ENCODE results near the gene PDE2A.

PDE2A gene

DNA sequence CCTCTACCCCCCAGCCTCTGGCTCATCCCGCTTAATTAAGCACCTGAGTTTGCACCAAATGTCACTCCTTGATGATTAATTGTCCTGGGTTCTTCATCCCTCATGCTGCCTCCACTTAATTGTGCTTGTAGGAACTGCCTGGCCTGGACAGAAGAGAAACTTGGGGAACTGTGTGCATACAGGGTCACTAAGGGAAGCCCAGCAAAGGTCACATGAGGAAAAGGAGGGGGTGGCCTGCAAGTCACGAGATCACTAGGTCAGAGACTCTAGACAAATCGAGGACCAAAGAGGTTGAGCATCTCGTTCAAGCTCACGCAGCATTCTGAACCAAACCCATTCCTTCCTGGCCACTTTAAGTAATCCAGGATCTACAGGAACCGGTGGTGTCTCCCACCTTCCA, 75.8 kb downstream of the PDE2A start:
- TF ChIP-seq, protein P1, sequence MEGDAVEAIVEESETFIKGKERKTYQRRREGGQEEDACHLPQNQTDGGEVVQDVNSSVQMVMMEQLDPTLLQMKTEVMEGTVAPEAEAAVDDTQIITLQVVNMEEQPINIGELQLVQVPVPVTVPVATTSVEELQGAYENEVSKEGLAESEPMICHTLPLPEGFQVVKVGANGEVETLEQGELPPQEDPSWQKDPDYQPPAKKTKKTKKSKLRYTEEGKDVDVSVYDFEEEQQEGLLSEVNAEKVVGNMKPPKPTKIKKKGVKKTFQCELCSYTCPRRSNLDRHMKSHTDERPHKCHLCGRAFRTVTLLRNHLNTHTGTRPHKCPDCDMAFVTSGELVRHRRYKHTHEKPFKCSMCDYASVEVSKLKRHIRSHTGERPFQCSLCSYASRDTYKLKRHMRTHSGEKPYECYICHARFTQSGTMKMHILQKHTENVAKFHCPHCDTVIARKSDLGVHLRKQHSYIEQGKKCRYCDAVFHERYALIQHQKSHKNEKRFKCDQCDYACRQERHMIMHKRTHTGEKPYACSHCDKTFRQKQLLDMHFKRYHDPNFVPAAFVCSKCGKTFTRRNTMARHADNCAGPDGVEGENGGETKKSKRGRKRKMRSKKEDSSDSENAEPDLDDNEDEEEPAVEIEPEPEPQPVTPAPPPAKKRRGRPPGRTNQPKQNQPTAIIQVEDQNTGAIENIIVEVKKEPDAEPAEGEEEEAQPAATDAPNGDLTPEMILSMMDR (IDR thresholded peaks at IDR 0.05; ENCODE audit: low read depth, low read length) = no peak
- in situ Hi-C loops (cut with HindIII; ENCODE audit: low sequenced_read_pairs) = no loop called here
- DNase-seq (ENCODE audit: low read depth, low spot score) = no peak
- no peak overlapping the region for H3K4me3 ChIP-seq (ENCODE audit: low read depth, low read length)

DNA sequence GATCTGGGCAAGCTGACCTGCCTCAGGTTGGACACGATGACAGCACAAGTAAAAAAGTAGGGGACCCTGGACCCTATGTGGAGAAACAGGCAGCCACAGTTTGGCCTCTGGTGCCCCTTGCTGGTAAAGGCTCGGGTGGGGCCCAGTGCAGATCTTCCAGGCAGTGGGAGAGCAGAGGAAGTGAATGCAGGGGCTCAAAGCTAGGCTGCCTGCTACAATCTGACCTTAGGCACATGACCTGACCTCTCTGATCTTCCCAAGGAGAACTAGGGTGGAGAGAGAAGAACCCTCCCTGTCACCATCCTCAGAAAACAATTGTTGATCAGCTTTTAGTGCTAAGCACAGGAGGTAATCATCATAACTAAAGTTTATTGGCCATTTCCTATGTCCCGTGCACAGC, 76.5 kb downstream of the PDE2A start:
- in situ Hi-C loops (cut with HindIII; ENCODE audit: low sequenced_read_pairs) = no loop called here
- H3K4me3 ChIP-seq (ENCODE audit: low read depth, low read length) = no peak overlapping the region
- no peak for DNase-seq (ENCODE audit: low read depth, low spot score)
- TF ChIP-seq, protein P1 (IDR thresholded peaks at IDR 0.05; ENCODE audit: low read depth, low read length) = no peak

DNA sequence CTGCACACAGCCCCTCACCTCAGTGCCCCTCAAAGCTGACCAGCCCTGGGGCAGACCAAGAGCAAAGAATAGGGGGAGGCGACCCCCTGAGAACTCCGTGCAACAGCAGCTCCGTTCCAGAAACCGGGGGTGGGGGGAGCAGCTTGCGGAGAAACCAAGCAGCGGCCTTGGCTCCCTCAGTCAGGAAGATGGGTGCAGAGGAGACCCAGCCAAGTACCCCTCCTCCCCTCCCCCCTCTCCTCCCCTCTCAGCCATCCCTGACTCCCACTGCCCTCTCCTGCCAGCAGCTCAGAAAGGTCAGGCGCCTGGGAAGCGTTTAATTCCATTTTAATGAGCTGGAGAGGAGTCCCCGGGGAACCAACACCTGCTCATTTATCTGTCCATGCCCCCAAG, 78.9 kb downstream of the PDE2A start:
- TF ChIP-seq, protein P1 (IDR thresholded peaks at IDR 0.05; ENCODE audit: low read depth, low read length) = no peak
- in situ Hi-C loops (cut with HindIII; ENCODE audit: low sequenced_read_pairs) = no loop called here
- DNase-seq (ENCODE audit: low read depth, low spot score) = no peak
- no peak overlapping the region for H3K4me3 ChIP-seq (ENCODE audit: low read depth, low read length)

DNA sequence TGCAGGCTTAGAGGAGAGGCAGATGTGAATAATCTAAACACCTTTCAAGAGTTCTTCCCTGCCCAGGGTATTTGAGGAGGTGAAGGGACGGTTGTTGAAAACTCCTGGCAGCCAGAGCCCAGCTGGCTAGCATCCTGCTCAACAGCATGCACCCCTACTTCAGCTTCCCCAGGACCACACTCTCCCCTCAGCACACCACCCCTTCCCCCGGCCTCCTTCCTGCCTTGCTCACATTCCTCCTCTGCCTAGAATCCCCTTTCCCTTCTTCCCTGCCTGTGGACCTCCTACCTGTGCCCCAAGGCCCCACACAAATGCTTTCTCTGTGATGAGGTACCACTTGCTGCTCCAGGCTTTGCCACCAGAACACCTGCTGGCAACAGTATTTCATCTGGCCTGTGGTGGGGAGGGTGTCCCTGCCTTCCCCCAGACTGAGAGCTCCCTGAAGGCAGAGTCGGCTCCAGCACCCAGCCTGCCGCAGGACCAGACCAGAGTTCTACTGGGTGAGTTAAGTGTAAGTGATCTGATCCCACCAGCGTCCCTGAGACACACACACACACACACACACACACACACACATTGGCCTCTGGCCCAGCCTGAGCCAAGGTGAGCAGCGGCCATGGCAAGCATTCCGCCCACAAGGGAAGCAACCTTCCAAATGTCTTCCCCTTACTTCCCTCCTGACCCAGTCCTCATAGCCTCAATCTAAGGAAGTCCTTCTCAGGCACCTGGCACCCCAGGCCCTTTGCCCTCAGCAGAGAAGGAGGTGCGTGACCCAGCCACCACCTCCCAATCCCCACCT, 79.5 kb downstream of the PDE2A start:
- in situ Hi-C loops (cut with HindIII; ENCODE audit: low sequenced_read_pairs) = no loop called here
- H3K4me3 ChIP-seq (ENCODE audit: low read depth, low read length) = no peak overlapping the region
- no peak for DNase-seq (ENCODE audit: low read depth, low spot score)
- TF ChIP-seq, protein P1 (IDR thresholded peaks at IDR 0.05; ENCODE audit: low read depth, low read length) = no peak

DNA sequence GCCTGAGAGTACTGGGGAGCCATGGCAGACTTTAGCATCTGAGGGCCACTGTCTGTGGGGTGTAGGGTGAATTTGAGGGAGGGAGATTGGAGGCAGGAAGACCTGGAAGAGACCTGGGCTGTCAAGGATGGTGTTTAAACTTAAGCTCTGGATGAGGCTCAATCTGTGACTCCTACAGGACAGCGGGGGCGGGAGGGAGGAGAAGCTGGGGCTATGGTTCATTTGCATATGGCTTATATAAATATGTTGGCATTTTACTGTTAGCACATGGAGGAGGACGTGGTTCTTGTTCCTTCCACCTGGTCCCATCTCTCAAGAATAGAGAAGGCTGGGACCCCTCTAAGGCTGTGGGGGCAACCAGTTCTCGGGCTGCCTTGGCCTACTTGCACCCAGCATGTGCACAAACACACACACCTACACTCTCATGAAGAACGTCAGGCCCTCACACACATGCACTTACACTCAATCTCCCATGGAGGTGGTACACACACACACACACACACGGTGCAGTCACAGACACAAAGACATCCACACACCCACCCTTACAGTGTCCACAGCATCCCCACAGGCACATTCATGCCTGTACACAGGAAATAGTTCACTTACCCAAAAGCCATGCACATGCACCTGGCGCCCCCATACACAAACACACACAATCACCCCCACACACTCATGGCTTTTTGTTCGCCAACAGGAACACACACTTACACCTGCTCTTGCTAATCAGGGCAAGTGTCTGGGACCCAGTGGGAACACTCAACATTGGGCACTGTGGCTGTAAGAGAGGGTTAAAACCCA, 81.3 kb downstream of the PDE2A start:
- no peak for DNase-seq (ENCODE audit: low read depth, low spot score)
- TF ChIP-seq, protein P1 (IDR thresholded peaks at IDR 0.05; ENCODE audit: low read depth, low read length) = no peak

DNA sequence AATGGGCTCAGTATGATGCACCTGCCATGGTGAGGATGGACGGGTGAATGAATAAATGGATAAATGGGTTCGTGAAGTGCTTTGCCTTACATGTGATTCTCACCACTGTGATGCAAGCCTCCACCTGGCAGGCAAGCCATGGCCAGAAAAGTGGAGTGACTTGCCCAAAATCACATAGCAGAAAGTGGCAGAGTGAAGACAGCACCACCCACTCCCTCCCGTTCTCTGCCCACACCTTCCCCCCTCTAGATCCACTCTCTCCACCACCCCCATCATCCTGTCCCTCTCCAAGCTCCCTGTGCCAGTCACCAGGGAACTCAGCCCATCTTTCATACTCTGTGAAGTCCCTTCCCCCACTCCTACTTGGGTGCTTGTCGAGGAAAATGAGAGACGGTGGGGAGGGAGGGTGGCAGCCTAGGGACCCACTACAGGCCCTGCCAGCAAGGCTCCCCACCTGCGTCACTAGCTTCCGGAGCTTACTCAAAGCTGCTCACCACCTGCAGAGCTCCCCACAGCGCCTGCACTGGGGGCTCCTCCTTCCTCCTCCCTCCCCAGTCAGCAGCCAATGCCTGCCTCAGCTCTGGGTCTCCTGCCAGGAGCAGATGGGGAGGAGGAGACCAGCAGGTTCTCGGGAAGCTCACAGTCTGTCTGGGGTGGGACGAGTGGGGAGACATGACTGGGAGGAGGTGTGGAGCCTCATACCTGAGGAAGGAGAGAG, 82.3 kb downstream of the PDE2A start:
- TF ChIP-seq, protein P1 (IDR thresholded peaks at IDR 0.05; ENCODE audit: low read depth, low read length) = no peak
- DNase-seq (ENCODE audit: low read depth, low spot score) = no peak
- in situ Hi-C loops (cut with HindIII; ENCODE audit: low sequenced_read_pairs) = no loop called here
- no peak overlapping the region for H3K4me3 ChIP-seq (ENCODE audit: low read depth, low read length)

More for the DNA sequence above, 81.3 kb downstream of the PDE2A start:
- in situ Hi-C loops (cut with HindIII; ENCODE audit: low sequenced_read_pairs) = no loop called here
- H3K4me3 ChIP-seq (ENCODE audit: low read depth, low read length) = no peak overlapping the region

Measured in astrocyte of the spinal cord (primary cell).